MM.1S (cell line): Measurements from ENCODE around the gene BID.

Experiments used
- DNase-seq: peaks from one replicate; pipeline ENCODE4 v3.0.0-alpha.2; 2015
- H2AFZ ChIP-seq: fragments of 300-600 bp; sonication (generic); 2 replicates; pipeline ENCODE4 v1.6.0; 2016; ENCODE audit warnings: antibody characterized with exemption, low read length
- H3F3A ChIP-seq: fragments of 300-600 bp; sonication (generic); 2 replicates; pipeline ENCODE4 v1.6.1; 2016; ENCODE audit warnings: mild to moderate bottlenecking, antibody characterized with exemption, low read length, moderate library complexity, mixed read lengths; ENCODE audit not compliant: insufficient read depth
- H3K27ac ChIP-seq: fragments of 300-600 bp; sonication (generic); 2 replicates; pipeline ENCODE4 v1.5.1; 2016; ENCODE audit warnings: mild to moderate bottlenecking, low read length
- H3K27me3 ChIP-seq: fragments of 300-600 bp; sonication (generic); replicated peaks from 2 replicates; pipeline ENCODE4 v1.6.0; 2016; ENCODE audit warnings: low read length; ENCODE audit not compliant: insufficient read depth
- H3K36me3 ChIP-seq: fragments of 300-600 bp; sonication (generic); replicated peaks from 2 replicates; pipeline ENCODE4 v1.6.1; 2016; ENCODE audit warnings: mild to moderate bottlenecking, low read length, mixed read lengths; ENCODE audit not compliant: insufficient read depth
- H3K4me1 ChIP-seq: fragments of 300-600 bp; sonication (generic); 2 replicates; pipeline ENCODE4 v1.6.1; 2016; ENCODE audit warnings: low read length, mixed read lengths
- H3K4me2 ChIP-seq: fragments of 300-600 bp; sonication (generic); 2 replicates; pipeline ENCODE4 v1.6.0; 2016; ENCODE audit warnings: low read depth, low read length
- H3K4me3 ChIP-seq: fragments of 300-600 bp; sonication (generic); 2 replicates; pipeline ENCODE4 v1.5.1; 2016; ENCODE audit warnings: low read length, mixed read lengths
- H3K79me2 ChIP-seq: fragments of 300-600 bp; sonication (generic); 2 replicates; pipeline ENCODE4 v1.6.1; 2016; ENCODE audit warnings: mixed run types, low read length, mixed read lengths
- H3K9ac ChIP-seq: fragments of 300-600 bp; sonication (generic); 2 replicates; pipeline ENCODE4 v1.6.1; 2016; ENCODE audit warnings: low read length, mixed read lengths
- H3K9me2 ChIP-seq: fragments of 300-600 bp; sonication (generic); replicated peaks from 2 replicates; pipeline ENCODE4 v1.6.1; 2016; ENCODE audit warnings: mild to moderate bottlenecking, low read length, mixed read lengths; ENCODE audit not compliant: insufficient read depth
- H3K9me3 ChIP-seq: fragments of 300-600 bp; sonication (generic); replicated peaks from 2 replicates; pipeline ENCODE4 v1.6.1; 2016; ENCODE audit warnings: mild to moderate bottlenecking, low read length, mixed read lengths; ENCODE audit not compliant: insufficient read depth
- H4K20me1 ChIP-seq: fragments of 300-600 bp; sonication (generic); 2 replicates; pipeline ENCODE4 v1.6.1; 2016; ENCODE audit warnings: mild to moderate bottlenecking, low read length, moderate library complexity, mixed read lengths; ENCODE audit not compliant: insufficient read depth
- EZH2 ChIP-seq: fragments of 300-600 bp; sonication (generic); optimal IDR thresholded peaks from 2 replicates; pipeline ENCODE3; 2017; ENCODE audit warnings: low read depth, mild to moderate bottlenecking, antibody characterized with exemption, low read length, mixed read lengths
- TF ChIP-seq, protein P1 (sequence below): fragments of 300-600 bp; sonication (generic); IDR thresholded peaks from 2 replicates; pipeline ENCODE4 v1.5.1; 2016; ENCODE audit warnings: antibody characterized with exemption, low read length, mixed read lengths

BID gene

DNA sequence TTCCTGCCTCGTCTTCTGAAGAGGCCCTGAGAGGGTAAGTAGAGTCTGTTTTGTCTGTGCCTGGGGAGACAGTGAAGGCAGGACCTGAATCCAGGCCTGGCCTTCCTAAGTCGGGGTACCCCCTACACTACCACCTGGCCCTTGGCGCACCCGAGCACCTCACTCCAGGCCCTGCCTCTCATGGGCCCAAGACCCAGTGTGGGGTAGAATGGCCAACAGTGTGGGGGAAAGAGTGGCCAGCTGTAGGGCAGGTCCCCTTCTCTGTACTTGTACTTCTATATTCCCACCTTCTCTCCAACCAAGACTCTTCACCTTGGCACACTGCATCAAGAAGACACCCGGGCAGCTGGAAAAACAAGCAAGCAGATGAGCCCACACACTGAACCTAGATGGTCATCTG lies 22.4 kb upstream of the BID start:
- H3K27ac ChIP-seq: no peak overlapping the region
- peaks cover 4% of the 10 kb centered on the region; the same call in 1 of the 2 replicates for H3K4me1 ChIP-seq
- TF ChIP-seq, protein P1, sequence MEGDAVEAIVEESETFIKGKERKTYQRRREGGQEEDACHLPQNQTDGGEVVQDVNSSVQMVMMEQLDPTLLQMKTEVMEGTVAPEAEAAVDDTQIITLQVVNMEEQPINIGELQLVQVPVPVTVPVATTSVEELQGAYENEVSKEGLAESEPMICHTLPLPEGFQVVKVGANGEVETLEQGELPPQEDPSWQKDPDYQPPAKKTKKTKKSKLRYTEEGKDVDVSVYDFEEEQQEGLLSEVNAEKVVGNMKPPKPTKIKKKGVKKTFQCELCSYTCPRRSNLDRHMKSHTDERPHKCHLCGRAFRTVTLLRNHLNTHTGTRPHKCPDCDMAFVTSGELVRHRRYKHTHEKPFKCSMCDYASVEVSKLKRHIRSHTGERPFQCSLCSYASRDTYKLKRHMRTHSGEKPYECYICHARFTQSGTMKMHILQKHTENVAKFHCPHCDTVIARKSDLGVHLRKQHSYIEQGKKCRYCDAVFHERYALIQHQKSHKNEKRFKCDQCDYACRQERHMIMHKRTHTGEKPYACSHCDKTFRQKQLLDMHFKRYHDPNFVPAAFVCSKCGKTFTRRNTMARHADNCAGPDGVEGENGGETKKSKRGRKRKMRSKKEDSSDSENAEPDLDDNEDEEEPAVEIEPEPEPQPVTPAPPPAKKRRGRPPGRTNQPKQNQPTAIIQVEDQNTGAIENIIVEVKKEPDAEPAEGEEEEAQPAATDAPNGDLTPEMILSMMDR: no peak
- H3F3A ChIP-seq: no peaks in the 10 kb centered on the region
- H3K79me2 ChIP-seq: no peaks in the 10 kb centered on the region
- H3K9me3 ChIP-seq: no peaks in the 10 kb centered on the region
- no peak overlapping the region for H3K9ac ChIP-seq
- no peak overlapping the region for H3K4me2 ChIP-seq
- H4K20me1 ChIP-seq: no peaks in the 10 kb centered on the region
- H3K36me3 ChIP-seq: no peaks in the 10 kb centered on the region
- H3K4me3 ChIP-seq: no peak overlapping the region
- no peak overlapping the region for H2AFZ ChIP-seq
- no peaks in the 10 kb centered on the region for H3K9me2 ChIP-seq
- no peak for DNase-seq
- H3K27me3 ChIP-seq: no peaks in the 10 kb centered on the region

DNA sequence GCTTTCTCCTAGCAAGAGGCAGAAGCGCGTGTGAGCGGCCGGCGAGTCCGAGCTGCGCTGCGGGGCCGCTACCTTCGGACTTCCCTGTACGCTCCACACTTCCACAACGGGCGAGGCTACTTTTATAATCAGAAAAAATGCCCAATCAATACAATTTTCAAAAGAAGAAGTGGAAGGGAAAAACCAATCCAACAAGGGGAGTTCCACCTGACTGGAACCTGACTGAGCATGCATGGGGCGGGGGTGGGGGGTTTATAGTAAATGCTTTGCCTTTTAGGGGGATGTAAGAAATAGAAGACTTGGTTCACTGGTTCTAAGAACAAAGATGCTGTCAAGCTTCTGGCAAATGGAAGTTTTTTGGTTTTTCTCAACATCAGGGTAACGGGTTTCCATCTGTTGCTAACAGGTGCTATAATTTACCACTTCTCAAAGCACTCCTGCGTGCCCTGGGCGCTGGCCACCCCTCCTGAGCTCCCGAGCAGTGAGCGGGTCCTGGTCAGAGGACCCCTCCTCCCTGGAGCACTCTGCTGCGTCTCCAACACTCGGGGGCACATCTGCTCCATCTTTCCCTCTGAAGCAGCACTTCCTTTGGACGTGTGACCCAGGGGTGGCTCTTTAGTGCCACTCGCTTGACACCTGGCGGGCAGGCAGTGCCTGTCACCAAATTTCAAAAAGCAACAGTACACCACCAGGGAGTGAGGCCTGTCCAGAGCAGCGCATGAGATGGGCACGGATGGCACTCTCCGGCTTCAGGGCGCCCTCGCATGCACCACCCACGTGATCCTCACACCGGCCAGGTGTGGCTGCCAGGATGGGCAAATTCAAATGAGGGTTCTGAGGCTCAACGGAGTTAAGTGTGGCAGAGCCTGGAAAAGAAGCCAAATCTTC lies 21.6 kb upstream of the BID start:
- no peaks in the 10 kb centered on the region for H3K79me2 ChIP-seq
- H3K27ac ChIP-seq: no peak overlapping the region
- H3K4me1 ChIP-seq: peaks cover 4% of the 10 kb centered on the region; the same call in 1 of the 2 replicates
- H3K4me3 ChIP-seq: no peak overlapping the region
- H3K9me2 ChIP-seq: no peaks in the 10 kb centered on the region
- no peak overlapping the region for H2AFZ ChIP-seq
- no peaks in the 10 kb centered on the region for H4K20me1 ChIP-seq
- no peaks in the 10 kb centered on the region for H3K36me3 ChIP-seq
- TF ChIP-seq, protein P1: no peak
- no peak for TF ChIP-seq EZH2
- no peak overlapping the region for H3K9ac ChIP-seq
- no peaks in the 10 kb centered on the region for H3K9me3 ChIP-seq
- DNase-seq: no peak
- no peaks in the 10 kb centered on the region for H3K27me3 ChIP-seq
- no peak overlapping the region for H3K4me2 ChIP-seq
- no peaks in the 10 kb centered on the region for H3F3A ChIP-seq

DNA sequence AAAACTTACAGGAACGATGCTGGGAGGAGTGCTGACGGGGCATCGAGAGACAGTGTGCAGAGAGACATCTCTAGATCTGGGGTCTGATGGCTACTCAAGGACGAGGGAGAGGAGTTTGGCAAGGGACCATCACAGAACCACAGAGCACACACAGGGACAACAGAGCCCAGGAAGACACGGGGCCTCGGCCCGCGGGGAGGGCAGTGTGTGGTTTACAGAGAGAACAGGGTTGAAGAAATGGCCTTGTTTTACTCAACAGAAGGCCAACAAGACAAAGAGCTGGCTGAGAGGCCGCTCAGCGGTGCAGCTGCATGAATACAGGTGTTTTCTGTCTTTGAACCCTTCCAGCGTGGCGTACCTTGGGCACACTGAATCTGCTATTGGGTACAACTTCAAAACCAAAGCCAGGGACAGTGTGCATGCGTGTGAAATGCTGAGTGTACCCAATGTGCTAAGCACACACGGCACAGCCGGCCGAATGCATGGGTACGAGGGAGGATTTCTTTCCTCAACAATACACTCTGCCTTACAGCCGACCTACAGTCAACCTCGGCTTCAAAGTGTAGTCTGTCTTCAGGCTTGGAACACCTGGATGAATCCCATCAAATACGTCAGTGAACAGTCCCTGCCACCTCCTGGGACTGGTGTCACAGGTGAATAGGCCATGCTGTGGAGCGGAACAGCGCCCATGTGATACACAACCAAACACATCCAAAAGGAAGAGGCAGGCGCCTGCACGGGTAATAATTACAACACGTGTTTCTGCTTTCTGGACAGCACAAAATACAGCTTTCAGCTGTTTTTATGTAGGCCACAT lies 20.7 kb upstream of the BID start:
- Histone ChIP-seq H4K20me1 (no peaks in the 10 kb centered on the region), H3K79me2 (no peaks in the 10 kb centered on the region), H3K4me3 (no peak overlapping the region), H2AFZ (no peak overlapping the region), H3K36me3 (no peaks in the 10 kb centered on the region), H3K4me1 (peaks cover 4% of the 10 kb centered on the region; the same call in 1 of the 2 replicates), H3K27me3 (no peaks in the 10 kb centered on the region), H3K9ac (no peak overlapping the region), H3K27ac (no peak overlapping the region), H3K9me3 (no peaks in the 10 kb centered on the region), H3K4me2 (no peak overlapping the region), H3F3A (no peaks in the 10 kb centered on the region), H3K9me2 (no peaks in the 10 kb centered on the region)
- DNase-seq: no peak
- TF ChIP-seq EZH2: no peak
